Trophoblast cell (in vitro differentiated cells and primary cell): ENCODE measurements around the gene SPI1.

Source experiments
- DNase-seq, 2 donors: peaks; one replicate each; pipeline ENCODE4 v3.0.0-alpha.2; 2016
- H2AFZ ChIP-seq: 2 replicates; pipeline ENCODE4 v1.6.1; 2013; ENCODE audit warnings: low read length, moderate library complexity, mild to moderate bottlenecking; ENCODE audit not compliant: insufficient read depth, poor library complexity
- H2AK5ac ChIP-seq: 2 replicates; pipeline ENCODE4 v1.6.1; 2013; ENCODE audit warnings: mild to moderate bottlenecking, low read length
- H2BK120ac ChIP-seq: 2 replicates; pipeline ENCODE4 v1.6.1; 2013; ENCODE audit warnings: low read length, mild to moderate bottlenecking, moderate library complexity; ENCODE audit not compliant: insufficient read depth, poor library complexity
- H2BK12ac ChIP-seq: 2 replicates; pipeline ENCODE4 v1.6.1; 2013; ENCODE audit warnings: mild to moderate bottlenecking, low read length, moderate library complexity
- H2BK5ac ChIP-seq: 2 replicates; pipeline ENCODE4 v1.6.1; 2013; ENCODE audit warnings: low read length, low read depth, moderate library complexity, mild to moderate bottlenecking; ENCODE audit not compliant: poor library complexity
- H3K14ac ChIP-seq: 2 replicates; pipeline ENCODE4 v1.6.1; 2013; ENCODE audit warnings: mild to moderate bottlenecking, low read length
- H3K18ac ChIP-seq: 2 replicates; pipeline ENCODE4 v1.6.1; 2013; ENCODE audit warnings: mild to moderate bottlenecking, low read length
- H3K23ac ChIP-seq: 2 replicates; pipeline ENCODE4 v1.6.1; 2013; ENCODE audit warnings: low read length
- H3K27ac ChIP-seq: 2 replicates; pipeline ENCODE4 v1.5.1; 2013; ENCODE audit warnings: low read depth, mild to moderate bottlenecking, inconsistent platforms, low read length, moderate library complexity
- H3K27me3 ChIP-seq: 2 replicates; pipeline ENCODE4 v1.6.1; 2013; ENCODE audit warnings: inconsistent platforms, mild to moderate bottlenecking, low read length, moderate library complexity; ENCODE audit not compliant: insufficient read depth
- H3K36me3 ChIP-seq, 2 experiments: 1 replicate in 1 of 2; 2 replicates in 1 of 2; pipeline ENCODE4 v1.6.1; 2013; ENCODE audit warnings: low read length in 2 of 2, mild to moderate bottlenecking in 2 of 2, moderate library complexity in 1 of 2; ENCODE audit not compliant: insufficient read depth in 2 of 2, control insufficient read depth in 1 of 2
- H3K4ac ChIP-seq: 2 replicates; pipeline ENCODE4 v1.6.1; 2013; ENCODE audit warnings: low read depth, mild to moderate bottlenecking, low read length, moderate library complexity
- H3K4me1 ChIP-seq, 2 experiments: 1 replicate in 1 of 2; 2 replicates in 1 of 2; pipeline ENCODE4 v1.6.1; 2013; ENCODE audit warnings: low read length in 2 of 2, mild to moderate bottlenecking in 2 of 2, moderate library complexity in 1 of 2; ENCODE audit not compliant: insufficient read depth in 2 of 2, control insufficient read depth in 1 of 2
- H3K4me2 ChIP-seq: 2 replicates; pipeline ENCODE4 v1.6.1; 2013; ENCODE audit warnings: inconsistent platforms, mild to moderate bottlenecking, low read length, moderate library complexity
- H3K4me3 ChIP-seq: 2 replicates; pipeline ENCODE4 v1.5.1; 2013; ENCODE audit warnings: mild to moderate bottlenecking, low read depth, low read length, inconsistent platforms
- H3K79me1 ChIP-seq: one replicate; pipeline ENCODE4 v1.6.1; 2013; ENCODE audit warnings: low read length
- H3K79me2 ChIP-seq: 2 replicates; pipeline ENCODE4 v1.6.1; 2013; ENCODE audit warnings: low read length, mild to moderate bottlenecking; ENCODE audit not compliant: control insufficient read depth, insufficient read depth, poor library complexity
- H3K9ac ChIP-seq: 2 replicates; pipeline ENCODE4 v1.6.1; 2013; ENCODE audit warnings: mild to moderate bottlenecking, low read length
- H3K9me3 ChIP-seq: 2 replicates; pipeline ENCODE4 v1.6.1; 2013; ENCODE audit warnings: low read depth, mild to moderate bottlenecking, control low read depth, inconsistent platforms, low read length; ENCODE audit not compliant: insufficient read depth
- H4K12ac ChIP-seq: 2 replicates; pipeline ENCODE4 v1.6.1; 2013; ENCODE audit warnings: low read depth, mild to moderate bottlenecking, low read length, moderate library complexity
- H4K8ac ChIP-seq: 2 replicates; pipeline ENCODE4 v1.6.1; 2013; ENCODE audit warnings: low read depth, mild to moderate bottlenecking, low read length, moderate library complexity
- H4K91ac ChIP-seq: one replicate; pipeline ENCODE4 v1.6.1; 2013; ENCODE audit warnings: low read depth, mild to moderate bottlenecking, low read length, moderate library complexity
- WGBS: extraction: QIAGEN DNeasy Blood & Tissue Kit; methylation state at CpG from one replicate; pipeline ENCODE4 v1.1.7; 2013; ENCODE audit warnings: missing lambda C conversion rate; ENCODE audit not compliant: insufficient read length, insufficient coverage; ENCODE audit errors: extremely low coverage; 5-methylcytosine and 5-hydroxymethylcytosine counted together

Gene SPI1

GRCh38 chr11:47332791-47333525, 45.4 kb downstream of the SPI1 start:
- Histone ChIP-seq H2BK12ac (no peak overlapping the region), H3K27ac (no peak overlapping the region), H2BK5ac (no peak overlapping the region), H3K27me3 (no peaks in the 10 kb centered on the region), H2AK5ac (no peak overlapping the region), H4K12ac (no peak overlapping the region), H3K79me2 (no peaks in the 10 kb centered on the region), H3K9ac (no peak overlapping the region), H3K14ac (no peak overlapping the region), H3K4me3 (no peak overlapping the region), H3K36me3 (peaks cover 22 to 26% of the 10 kb centered on the region in 2 experiments), H4K91ac (no peak overlapping the region), H2AFZ (no peak overlapping the region), H3K4me2 (no peak overlapping the region), H3K4me1 (no peaks in the 10 kb centered on the region), H2BK120ac (no peak overlapping the region), H3K4ac (no peak overlapping the region), H3K23ac (no peak overlapping the region), H3K18ac (no peak overlapping the region), H3K9me3 (peaks cover 3% of the 10 kb centered on the region), H3K79me1 (no peaks in the 10 kb centered on the region), H4K8ac (no peak overlapping the region)
- WGBS, result no CpG with 5 or more reads among the region's 20 CpGs
- DNase-seq, result no peak

GRCh38 chr11:47332303-47332711, 46.0 kb downstream of the SPI1 start:
- Histone ChIP-seq H2BK120ac (no peak overlapping the region), H3K9me3 (peaks cover 3% of the 10 kb centered on the region), H4K12ac (no peak overlapping the region), H3K14ac (no peak overlapping the region), H3K18ac (no peak overlapping the region), H3K4me2 (no peak overlapping the region), H3K27me3 (no peaks in the 10 kb centered on the region), H4K8ac (no peak overlapping the region), H2AFZ (no peak overlapping the region), H2BK5ac (no peak overlapping the region), H3K79me1 (no peaks in the 10 kb centered on the region), H4K91ac (no peak overlapping the region), H3K9ac (no peak overlapping the region), H3K4me1 (no peaks in the 10 kb centered on the region), H3K4me3 (no peak overlapping the region), H2BK12ac (no peak overlapping the region), H3K79me2 (no peaks in the 10 kb centered on the region), H3K23ac (no peak overlapping the region), H3K4ac (no peak overlapping the region), H2AK5ac (no peak overlapping the region), H3K27ac (no peak overlapping the region), H3K36me3 (peaks cover 28 to 32% of the 10 kb centered on the region in 2 experiments)
- no peak for DNase-seq
- no CpG with 5 or more reads among the region's 13 CpGs for WGBS

GRCh38 chr11:47331454-47332302, 46.7 kb downstream of the SPI1 start:
- H3K23ac ChIP-seq, result no peak overlapping the region
- H3K9me3 ChIP-seq, result peaks cover 3% of the 10 kb centered on the region
- no peak for DNase-seq
- H3K79me1 ChIP-seq, result no peaks in the 10 kb centered on the region
- H3K4me2 ChIP-seq, result no peak overlapping the region
- no CpG with 5 or more reads among the region's 21 CpGs for WGBS
- H4K8ac ChIP-seq, result no peak overlapping the region
- H2AK5ac ChIP-seq, result no peak overlapping the region
- H3K36me3 ChIP-seq, result peaks cover 34 to 38% of the 10 kb centered on the region in 2 experiments
- H4K12ac ChIP-seq, result no peak overlapping the region
- H3K14ac ChIP-seq, result no peak overlapping the region
- H3K9ac ChIP-seq, result no peak overlapping the region
- H3K4me3 ChIP-seq, result no peak overlapping the region
- H2BK120ac ChIP-seq, result no peak overlapping the region
- H3K79me2 ChIP-seq, result no peaks in the 10 kb centered on the region
- H3K4me1 ChIP-seq, result no peaks in the 10 kb centered on the region
- H3K27me3 ChIP-seq, result no peaks in the 10 kb centered on the region
- H3K27ac ChIP-seq, result no peak overlapping the region
- no peak overlapping the region for H3K18ac ChIP-seq
- no peak overlapping the region for H2BK5ac ChIP-seq
- no peak overlapping the region for H2BK12ac ChIP-seq
- no peak overlapping the region for H2AFZ ChIP-seq
- H3K4ac ChIP-seq, result no peak overlapping the region
- no peak overlapping the region for H4K91ac ChIP-seq

GRCh38 chr11:47329987-47330931, 48.1 kb downstream of the SPI1 start:
- Histone ChIP-seq H3K23ac (no peak overlapping the region), H3K4me3 (no peak overlapping the region), H3K79me2 (no peaks in the 10 kb centered on the region), H3K18ac (no peak overlapping the region), H3K4me2 (no peak overlapping the region), H2BK120ac (no peak overlapping the region), H3K4me1 (no peaks in the 10 kb centered on the region), H2BK5ac (no peak overlapping the region), H3K27ac (no peak overlapping the region), H2BK12ac (no peak overlapping the region), H3K14ac (no peak overlapping the region), H3K27me3 (no peaks in the 10 kb centered on the region), H3K4ac (no peak overlapping the region), H3K9ac (no peak overlapping the region), H4K91ac (no peak overlapping the region), H3K79me1 (no peaks in the 10 kb centered on the region), H4K12ac (no peak overlapping the region), H3K36me3 (peaks cover 47 to 51% of the 10 kb centered on the region in 2 experiments), H4K8ac (no peak overlapping the region), H2AK5ac (no peak overlapping the region), H2AFZ (no peak overlapping the region), H3K9me3 (peaks cover 3% of the 10 kb centered on the region)
- no peak for DNase-seq
- no CpG with 5 or more reads among the region's 16 CpGs for WGBS
